Measurements from ENCODE around the gene ARL8B.
"Not testable (repeated sequence)": the region's sequence is repeated elsewhere in the genome, so short reads cannot be mapped to it uniquely, and the experiment has no call there.

Gene ARL8B

DNA sequence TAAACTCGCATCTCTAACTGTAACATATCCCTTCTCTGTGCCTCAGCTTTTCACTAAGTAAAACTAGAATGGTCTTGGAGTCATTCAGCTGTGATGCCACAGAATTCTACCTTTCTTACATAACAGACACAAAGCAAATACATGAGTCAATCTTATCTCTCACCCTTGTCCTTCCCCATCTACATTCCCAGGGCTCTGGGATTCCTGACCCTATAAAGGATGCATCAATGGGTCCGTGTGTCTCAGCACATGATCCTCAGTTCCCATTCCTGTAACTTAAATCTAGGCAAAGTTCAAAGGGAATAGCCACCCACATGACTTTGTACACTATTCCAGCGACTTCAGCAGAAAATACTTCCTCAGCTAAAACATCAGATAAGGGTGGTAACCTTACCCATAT lies 11.8 kb upstream of the ARL8B start:
- H3K9ac ChIP-seq (ENCODE audit: low read length) = no peak overlapping the region
- no peak overlapping the region for H3K4me3 ChIP-seq (ENCODE audit: low read depth, low read length)
- no peaks in the 10 kb centered on the region for H3K27me3 ChIP-seq (ENCODE audit: control insufficient read depth, insufficient read depth, low read length)
- H3K36me3 ChIP-seq (ENCODE audit: control insufficient read depth, insufficient read depth, low read length) = no peaks in the 10 kb centered on the region
- no peaks in the 10 kb centered on the region for H3K4me1 ChIP-seq (ENCODE audit: control insufficient read depth, insufficient read depth, low read length)
- H3K9me3 ChIP-seq (ENCODE audit: control insufficient read depth, insufficient read depth, low read depth, low read length) = peaks cover 5% of the 10 kb centered on the region; the same call in 1 of the 2 replicates
- H3K27ac ChIP-seq (ENCODE audit: low read depth, low read length) = no peak overlapping the region

DNA sequence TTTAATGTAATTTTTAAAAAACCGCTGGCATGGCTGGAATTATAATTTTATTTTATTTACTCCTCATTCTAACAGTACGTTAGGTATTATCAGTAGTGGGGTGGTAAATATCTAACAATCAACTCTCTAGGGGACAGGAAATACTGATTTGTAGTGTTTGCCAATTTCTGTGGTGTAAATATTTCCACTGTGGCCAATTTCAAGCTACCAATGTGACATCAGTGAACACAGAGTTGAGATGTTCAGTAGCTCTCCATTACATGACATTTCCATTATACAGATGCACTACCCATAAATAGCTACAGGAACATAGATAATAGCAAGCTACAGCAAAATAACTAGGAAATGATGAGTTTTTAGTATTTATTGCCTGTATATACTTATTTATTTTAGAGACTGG lies 10.0 kb upstream of the ARL8B start:
- no peaks in the 10 kb centered on the region for H3K4me1 ChIP-seq (ENCODE audit: control insufficient read depth, insufficient read depth, low read length)
- H3K27ac ChIP-seq (ENCODE audit: low read depth, low read length) = no peak overlapping the region
- H3K9ac ChIP-seq (ENCODE audit: low read length) = no peak overlapping the region
- H3K4me3 ChIP-seq (ENCODE audit: low read depth, low read length) = no peak overlapping the region
- no peaks in the 10 kb centered on the region for H3K27me3 ChIP-seq (ENCODE audit: control insufficient read depth, insufficient read depth, low read length)
- H3K9me3 ChIP-seq (ENCODE audit: control insufficient read depth, insufficient read depth, low read depth, low read length) = peaks cover 6% of the 10 kb centered on the region; the same call in 1 of the 2 replicates
- no peaks in the 10 kb centered on the region for H3K36me3 ChIP-seq (ENCODE audit: control insufficient read depth, insufficient read depth, low read length)

DNA sequence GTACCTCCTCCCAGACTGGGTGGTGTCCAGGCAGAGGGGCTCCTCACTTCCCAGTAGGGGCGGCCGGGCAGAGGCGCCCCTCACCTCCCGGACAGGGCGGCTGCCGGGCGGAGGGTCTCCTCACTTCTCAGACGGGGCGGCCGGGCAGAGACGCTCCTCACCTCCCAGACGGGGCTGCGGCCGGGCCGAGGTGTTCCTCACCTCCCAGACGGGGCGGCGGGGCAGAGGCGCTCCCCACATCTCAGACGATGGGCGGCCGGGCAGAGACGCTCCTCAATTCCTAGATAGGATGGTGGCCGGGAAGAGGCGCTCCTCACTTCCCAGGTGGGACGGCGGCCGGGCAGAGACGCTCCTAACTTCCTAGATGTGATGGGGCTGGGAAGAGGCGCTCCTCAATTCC lies 8.4 kb upstream of the ARL8B start:
- not testable (repeated sequence) for H3K27me3 ChIP-seq (ENCODE audit: control insufficient read depth, insufficient read depth, low read length); H3K9ac ChIP-seq (ENCODE audit: low read length); H3K27ac ChIP-seq (ENCODE audit: low read depth, low read length); H3K4me1 ChIP-seq (ENCODE audit: control insufficient read depth, insufficient read depth, low read length); H3K9me3 ChIP-seq (ENCODE audit: control insufficient read depth, insufficient read depth, low read depth, low read length); H3K4me3 ChIP-seq (ENCODE audit: low read depth, low read length); H3K36me3 ChIP-seq (ENCODE audit: control insufficient read depth, insufficient read depth, low read length)

DNA sequence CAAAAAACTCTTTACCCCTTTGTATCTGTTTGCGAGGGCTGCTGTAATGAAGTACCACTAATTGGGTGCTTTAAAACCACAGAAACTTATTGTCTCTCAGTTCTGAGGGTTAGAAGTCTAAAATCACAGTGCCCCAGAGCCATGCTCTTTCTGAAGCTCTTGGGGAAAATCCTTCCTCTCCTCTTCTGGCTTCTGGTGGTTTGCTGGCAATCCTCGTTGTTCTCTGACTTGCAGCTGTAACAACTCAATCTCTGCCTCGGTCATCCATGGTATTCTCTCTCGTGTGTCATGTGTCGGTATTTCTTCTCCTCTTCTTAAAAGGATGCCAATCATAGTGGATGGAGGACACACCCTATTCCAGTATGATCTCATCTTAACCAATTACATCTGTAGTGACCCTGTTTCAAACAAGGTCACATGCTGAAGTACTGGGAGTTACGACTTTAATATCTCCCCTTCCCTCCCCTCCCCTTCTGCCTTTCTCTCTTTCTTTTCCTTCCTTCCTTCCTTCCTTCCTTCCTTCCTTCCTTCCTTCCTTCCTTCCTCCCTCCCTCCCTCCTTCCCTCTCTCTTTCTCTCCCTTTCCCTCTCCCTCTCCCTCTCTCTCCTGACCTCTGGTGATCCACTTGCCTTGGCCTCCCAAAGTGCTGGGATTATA lies 6.5 kb upstream of the ARL8B start:
- no peaks in the 10 kb centered on the region for H3K27me3 ChIP-seq (ENCODE audit: control insufficient read depth, insufficient read depth, low read length)
- peaks cover 6% of the 10 kb centered on the region; the same call in 1 of the 2 replicates for H3K9me3 ChIP-seq (ENCODE audit: control insufficient read depth, insufficient read depth, low read depth, low read length)
- no peak overlapping the region for H3K27ac ChIP-seq (ENCODE audit: low read depth, low read length)
- H3K4me3 ChIP-seq (ENCODE audit: low read depth, low read length) = no peak overlapping the region
- H3K9ac ChIP-seq (ENCODE audit: low read length) = no peak overlapping the region
- no peaks in the 10 kb centered on the region for H3K4me1 ChIP-seq (ENCODE audit: control insufficient read depth, insufficient read depth, low read length)
- no peaks in the 10 kb centered on the region for H3K36me3 ChIP-seq (ENCODE audit: control insufficient read depth, insufficient read depth, low read length)

DNA sequence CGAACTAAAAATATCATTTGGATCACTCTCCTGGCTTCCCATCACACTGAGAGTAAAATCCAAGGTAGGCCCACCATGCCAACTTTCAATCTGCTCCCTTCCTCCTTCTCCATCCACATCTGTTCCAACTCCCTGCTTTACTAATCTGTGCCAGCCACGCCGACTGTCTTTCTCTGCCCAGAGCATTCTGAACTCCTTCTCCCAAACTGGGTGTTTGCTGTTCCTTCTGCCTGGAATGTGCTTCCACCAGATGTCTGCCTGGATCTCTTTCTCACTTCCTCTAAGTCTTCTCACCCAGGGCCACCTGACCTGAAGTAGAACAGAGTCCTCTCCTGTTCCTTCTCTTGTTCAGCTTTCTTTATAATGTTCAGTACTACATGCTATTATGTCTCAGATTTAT lies 5.6 kb upstream of the ARL8B start:
- Histone ChIP-seq H3K27ac (ENCODE audit: low read depth, low read length) (no peak overlapping the region), H3K9me3 (ENCODE audit: control insufficient read depth, insufficient read depth, low read depth, low read length) (peaks cover 6% of the 10 kb centered on the region; the same call in 1 of the 2 replicates), H3K9ac (ENCODE audit: low read length) (no peak overlapping the region), H3K4me3 (ENCODE audit: low read depth, low read length) (no peak overlapping the region), H3K4me1 (ENCODE audit: control insufficient read depth, insufficient read depth, low read length) (no peaks in the 10 kb centered on the region), H3K36me3 (ENCODE audit: control insufficient read depth, insufficient read depth, low read length) (no peaks in the 10 kb centered on the region), H3K27me3 (ENCODE audit: control insufficient read depth, insufficient read depth, low read length) (no peaks in the 10 kb centered on the region)

GRCh38 chr3:5120446-5120845 lies 1.6 kb upstream of the ARL8B start:
- Histone ChIP-seq H3K4me1 (ENCODE audit: control insufficient read depth, insufficient read depth, low read length) (peaks cover 6% of the 10 kb centered on the region), H3K27ac (ENCODE audit: low read depth, low read length) (no peak overlapping the region), H3K4me3 (ENCODE audit: low read depth, low read length) (no peak overlapping the region), H3K36me3 (ENCODE audit: control insufficient read depth, insufficient read depth, low read length) (no peaks in the 10 kb centered on the region), H3K27me3 (ENCODE audit: control insufficient read depth, insufficient read depth, low read length) (no peaks in the 10 kb centered on the region), H3K9ac (ENCODE audit: low read length) (no peak overlapping the region), H3K9me3 (ENCODE audit: control insufficient read depth, insufficient read depth, low read depth, low read length) (no peaks in the 10 kb centered on the region)

GRCh38 chr3:5122741-5123706 lies 932 bp downstream of the ARL8B start:
- H3K27ac ChIP-seq (ENCODE audit: low read depth, low read length) = peak overlapping the region; percentile 87; the same call in 1 of the 2 replicates
- H3K27me3 ChIP-seq (ENCODE audit: control insufficient read depth, insufficient read depth, low read length) = no peaks in the 10 kb centered on the region
- peak overlapping the region; percentile 94 for H3K4me3 ChIP-seq (ENCODE audit: low read depth, low read length)
- no peaks in the 10 kb centered on the region for H3K36me3 ChIP-seq (ENCODE audit: control insufficient read depth, insufficient read depth, low read length)
- peaks cover 6% of the 10 kb centered on the region for H3K4me1 ChIP-seq (ENCODE audit: control insufficient read depth, insufficient read depth, low read length)
- H3K9ac ChIP-seq (ENCODE audit: low read length) = peak overlapping the region; percentile 94
- H3K9me3 ChIP-seq (ENCODE audit: control insufficient read depth, insufficient read depth, low read depth, low read length) = no peaks in the 10 kb centered on the region

GRCh38 chr3:5123937-5124336 lies 1.8 kb downstream of the ARL8B start:
- H3K27ac ChIP-seq (ENCODE audit: low read depth, low read length) = no peak overlapping the region
- H3K4me3 ChIP-seq (ENCODE audit: low read depth, low read length) = peak overlapping the region; percentile 94
- H3K27me3 ChIP-seq (ENCODE audit: control insufficient read depth, insufficient read depth, low read length) = no peaks in the 10 kb centered on the region
- H3K36me3 ChIP-seq (ENCODE audit: control insufficient read depth, insufficient read depth, low read length) = no peaks in the 10 kb centered on the region
- H3K9me3 ChIP-seq (ENCODE audit: control insufficient read depth, insufficient read depth, low read depth, low read length) = no peaks in the 10 kb centered on the region
- peaks cover 6% of the 10 kb centered on the region for H3K4me1 ChIP-seq (ENCODE audit: control insufficient read depth, insufficient read depth, low read length)
- H3K9ac ChIP-seq (ENCODE audit: low read length) = no peak overlapping the region

DNA sequence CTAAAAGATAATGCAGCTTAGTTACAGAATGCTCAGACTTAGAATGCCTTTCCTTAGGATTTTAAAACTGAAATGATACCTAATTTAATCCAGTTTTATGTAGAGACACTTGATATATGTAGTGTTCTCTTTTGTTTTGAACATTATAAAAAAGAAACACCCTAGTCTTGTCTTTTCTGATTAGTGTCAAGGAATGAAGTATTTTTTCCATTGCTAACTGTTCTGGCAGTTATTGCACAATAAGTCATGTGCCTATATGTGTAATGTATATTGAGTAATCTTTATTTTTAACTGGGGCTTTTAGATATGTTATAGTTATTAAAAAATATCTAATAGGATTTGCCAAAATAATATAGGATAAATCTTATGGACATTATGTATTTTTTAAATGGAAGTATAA lies 4.5 kb downstream of the ARL8B start:
- Histone ChIP-seq H3K9me3 (ENCODE audit: control insufficient read depth, insufficient read depth, low read depth, low read length) (no peaks in the 10 kb centered on the region), H3K9ac (ENCODE audit: low read length) (no peak overlapping the region), H3K27me3 (ENCODE audit: control insufficient read depth, insufficient read depth, low read length) (no peaks in the 10 kb centered on the region), H3K4me1 (ENCODE audit: control insufficient read depth, insufficient read depth, low read length) (peaks cover 6% of the 10 kb centered on the region), H3K4me3 (ENCODE audit: low read depth, low read length) (no peak overlapping the region), H3K27ac (ENCODE audit: low read depth, low read length) (no peak overlapping the region), H3K36me3 (ENCODE audit: control insufficient read depth, insufficient read depth, low read length) (no peaks in the 10 kb centered on the region; the same call in 1 of the 2 replicates)

DNA sequence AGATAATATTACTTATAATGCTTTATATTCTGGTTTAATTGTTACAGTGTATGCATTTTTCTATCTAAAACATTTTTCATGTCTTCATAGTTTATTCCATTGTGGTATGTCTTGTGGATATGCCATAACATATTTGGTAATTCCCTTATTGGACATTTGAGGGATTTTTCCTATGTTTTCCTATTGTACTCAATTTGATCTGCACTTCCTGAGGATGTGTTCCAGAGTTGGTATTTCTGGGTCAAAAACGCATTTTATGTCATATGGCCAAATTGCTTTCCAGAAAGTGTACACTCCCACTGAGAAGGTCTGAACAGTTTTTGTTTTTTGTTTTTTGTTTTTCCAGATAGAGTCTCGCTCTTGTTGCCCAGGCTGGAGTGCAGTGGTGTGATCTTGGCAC lies 6.8 kb downstream of the ARL8B start:
- no peak overlapping the region for H3K27ac ChIP-seq (ENCODE audit: low read depth, low read length)
- peaks cover 14% of the 10 kb centered on the region for H3K4me1 ChIP-seq (ENCODE audit: control insufficient read depth, insufficient read depth, low read length)
- no peaks in the 10 kb centered on the region for H3K27me3 ChIP-seq (ENCODE audit: control insufficient read depth, insufficient read depth, low read length)
- H3K36me3 ChIP-seq (ENCODE audit: control insufficient read depth, insufficient read depth, low read length) = no peaks in the 10 kb centered on the region; the same call in 1 of the 2 replicates
- H3K4me3 ChIP-seq (ENCODE audit: low read depth, low read length) = no peak overlapping the region
- H3K9ac ChIP-seq (ENCODE audit: low read length) = no peak overlapping the region
- no peaks in the 10 kb centered on the region for H3K9me3 ChIP-seq (ENCODE audit: control insufficient read depth, insufficient read depth, low read depth, low read length)

Data from HUES6 (cell line).